22Rv1 (cell line): ENCODE measurements around the gene OXNAD1.
A peak's percentile ranks its signal among the peaks of the same experiment; 100 is the strongest.

Experiments
- ZFX ChIP-seq: fragments of 450-650 bp; IDR thresholded peaks from 2 replicates; pipeline ENCODE4 v1.6.1; 2017; ENCODE audit warnings: antibody characterized with exemption, borderline replicate concordance
- TF ChIP-seq, protein P1 (sequence below): fragments of 450-650 bp; IDR thresholded peaks from 2 replicates; pipeline ENCODE4 v1.5.1; 2017; ENCODE audit warnings: mild to moderate bottlenecking

DNA sequence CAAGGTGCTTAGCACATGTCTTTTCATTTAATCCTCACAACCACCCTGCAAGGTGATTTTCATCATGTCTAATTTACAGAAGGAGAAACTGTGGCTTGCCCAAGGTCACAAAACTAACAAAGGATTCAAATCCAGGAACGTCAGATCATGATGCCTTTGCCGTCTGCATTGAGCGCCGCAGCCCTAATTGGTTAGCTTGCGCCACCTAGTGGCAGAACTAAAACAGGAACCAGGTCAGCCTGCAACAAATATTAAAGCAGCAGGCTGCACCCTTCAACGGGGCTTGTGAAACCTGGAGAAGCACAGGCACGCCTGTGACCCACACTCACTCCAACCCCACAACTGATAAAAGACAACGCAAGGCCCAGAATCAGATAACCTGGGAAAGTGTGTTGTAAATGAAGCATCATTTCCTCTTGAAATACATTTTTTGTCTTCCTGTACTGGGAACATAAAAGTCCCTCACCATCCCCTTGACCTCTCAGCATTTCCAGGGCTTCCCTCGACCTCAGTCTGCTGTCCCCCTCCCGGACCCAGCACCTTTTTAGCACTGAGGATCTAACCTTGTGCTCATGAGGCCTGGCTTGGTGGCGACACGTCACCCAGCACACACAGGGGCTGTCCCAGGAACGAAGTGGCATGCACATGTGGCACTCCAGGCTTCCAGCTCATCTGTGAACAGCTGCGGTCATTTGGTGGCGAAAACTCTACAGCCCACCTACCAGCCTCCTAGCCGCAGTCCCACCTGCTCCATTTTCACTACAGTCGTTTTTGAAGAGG is 17.5 kb upstream of the OXNAD1 start:
- TF ChIP-seq, protein P1, sequence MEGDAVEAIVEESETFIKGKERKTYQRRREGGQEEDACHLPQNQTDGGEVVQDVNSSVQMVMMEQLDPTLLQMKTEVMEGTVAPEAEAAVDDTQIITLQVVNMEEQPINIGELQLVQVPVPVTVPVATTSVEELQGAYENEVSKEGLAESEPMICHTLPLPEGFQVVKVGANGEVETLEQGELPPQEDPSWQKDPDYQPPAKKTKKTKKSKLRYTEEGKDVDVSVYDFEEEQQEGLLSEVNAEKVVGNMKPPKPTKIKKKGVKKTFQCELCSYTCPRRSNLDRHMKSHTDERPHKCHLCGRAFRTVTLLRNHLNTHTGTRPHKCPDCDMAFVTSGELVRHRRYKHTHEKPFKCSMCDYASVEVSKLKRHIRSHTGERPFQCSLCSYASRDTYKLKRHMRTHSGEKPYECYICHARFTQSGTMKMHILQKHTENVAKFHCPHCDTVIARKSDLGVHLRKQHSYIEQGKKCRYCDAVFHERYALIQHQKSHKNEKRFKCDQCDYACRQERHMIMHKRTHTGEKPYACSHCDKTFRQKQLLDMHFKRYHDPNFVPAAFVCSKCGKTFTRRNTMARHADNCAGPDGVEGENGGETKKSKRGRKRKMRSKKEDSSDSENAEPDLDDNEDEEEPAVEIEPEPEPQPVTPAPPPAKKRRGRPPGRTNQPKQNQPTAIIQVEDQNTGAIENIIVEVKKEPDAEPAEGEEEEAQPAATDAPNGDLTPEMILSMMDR, result peak; percentile 96
- TF ChIP-seq ZFX, result no peak
